Thyroid gland (tissue), 4 donors: ENCODE measurements around the gene TPCN2. TPM values are rescaled to one million over a fixed set of nuclear protein-coding genes. Genes with fewer than 3 reads are reported as not detected.

ENCODE experiments used
- DNase-seq, 2 donors: peaks; one replicate each; pipeline ENCODE4 v3.0.0-alpha.2; 2019
- H3K27ac ChIP-seq, 3 donors: fragments of 200-600 bp; sonication (generic); 1 replicate in 2 of 3; 2 replicates in 1 of 3; pipeline ENCODE4 v1.5.1; 2016 to 2019; ENCODE audit warnings: mild to moderate bottlenecking in 1 of 3, moderate library complexity in 1 of 3
- H3K27me3 ChIP-seq: fragments of 200-600 bp; sonication (generic); one replicate; pipeline ENCODE4 v1.5.1; 2019
- H3K36me3 ChIP-seq, 2 donors: fragments of 200-600 bp; sonication (generic); one replicate each; pipeline ENCODE4 v1.5.1; 2016 to 2019
- H3K4me1 ChIP-seq, 2 donors: fragments of 200-600 bp; sonication (generic); one replicate each; pipeline ENCODE4 v1.5.1; 2017 to 2019
- H3K4me3 ChIP-seq, 3 donors: fragments of 200-600 bp; sonication (generic); replicated peaks in 1 of 3; 1 replicate in 2 of 3; 2 replicates in 1 of 3; pipeline ENCODE4 v1.5.1; 2016; ENCODE audit warnings: mild to moderate bottlenecking in 1 of 3
- H3K9me3 ChIP-seq: fragments of 200-600 bp; sonication (generic); one replicate; pipeline ENCODE4 v1.5.1; 2017
- CTCF ChIP-seq, 6 experiments: fragments of 200-600 bp in 3 of 6; fragments of 450-650 bp in 3 of 6; sonication (generic) in 3 of 6; IDR thresholded peaks; one replicate each; pipeline ENCODE4 v1.5.1; 2016 to 2019; ENCODE audit warnings: antibody characterized with exemption in 6 of 6, mild to moderate bottlenecking in 2 of 6, inconsistent platforms in 1 of 6, moderate library complexity in 1 of 6
- POLR2A ChIP-seq, 2 donors: fragments of 450-650 bp; IDR thresholded peaks; one replicate each; pipeline ENCODE4 v1.6.1; 2017; ENCODE audit warnings: antibody characterized with exemption in 2 of 2, mild to moderate bottlenecking in 2 of 2, moderate library complexity in 1 of 2
- WGBS, 2 donors: methylation state at CpG; one replicate each; pipeline ENCODE4 v1.1.5; 2017; 5-methylcytosine and 5-hydroxymethylcytosine counted together
- intact Hi-C: fragments of 100-400 bp; cut with DNase I; formaldehyde crosslinking; loops from one replicate; pipeline ENCODE4 v1.15.1; 2023
- total RNA-seq, 4 donors: library from RNA; depleted of rRNA; stranded (reverse); fragments of >200 nt; gene quantifications; one replicate each; pipeline ENCODE4 v1.2.3, GENCODE V29; 2016

Gene TPCN2
- total RNA-seq, 4 donors from 2014 or later, result 10.5 to 30.4 (median 13.7) TPM

GRCh38 chr11:69101115-69101791 is 52.5 kb downstream of the TPCN2 start:
- intact Hi-C loops, result loop anchor here (2.0 to 10.0 kb wide), 2 partner anchors 194 to 542 kb away; partner anchors contain the start of gene MYEOV
- Histone ChIP-seq H3K27me3 (no peaks in the 10 kb centered on the region), H3K4me1 (peaks cover 10 to 14% of the 10 kb centered on the region in 2 donors), H3K9me3 (no peaks in the 10 kb centered on the region), H3K4me3 (no peak overlapping the region), H3K36me3 (no peaks in the 10 kb centered on the region), H3K27ac (no peak overlapping the region)
- 24 to 49% methylated on average over 8 to 10 of the region's 14 CpGs for WGBS, 2 donors
- DNase-seq, result peak; percentile 87 to 89
- peak; percentile 97 to 100 (median 98) for TF ChIP-seq CTCF (IDR thresholded peaks at IDR 0.05)
- no peak for TF ChIP-seq POLR2A (IDR thresholded peaks at IDR 0.05)

GRCh38 chr11:69101792-69102695 is 53.3 kb downstream of the TPCN2 start:
- intact Hi-C loops, result loop anchor here (2.0 to 10.0 kb wide), 2 partner anchors 193 to 541 kb away; partner anchors contain the start of gene MYEOV
- TF ChIP-seq CTCF (IDR thresholded peaks at IDR 0.05), result no peak
- no peak for TF ChIP-seq POLR2A (IDR thresholded peaks at IDR 0.05)
- Histone ChIP-seq H3K9me3 (no peaks in the 10 kb centered on the region), H3K36me3 (no peaks in the 10 kb centered on the region), H3K4me3 (no peak overlapping the region), H3K4me1 (peaks cover 18 to 22% of the 10 kb centered on the region in 2 donors), H3K27ac (no peak overlapping the region), H3K27me3 (no peaks in the 10 kb centered on the region)
- DNase-seq, result peak in 1 of 2 donors; percentile 27
- WGBS, 2 donors, result 72 to 73% methylated on average over 10 to 17 of the region's 17 CpGs

- Histone ChIP-seq H3K9me3 (no peaks in the 10 kb centered on the region), H3K4me3 (no peak overlapping the region), H3K27ac (no peak overlapping the region), H3K36me3 (no peaks in the 10 kb centered on the region), H3K4me1 (peaks cover 19 to 25% of the 10 kb centered on the region in 2 donors), H3K27me3 (no peaks in the 10 kb centered on the region)
- TF ChIP-seq CTCF (IDR thresholded peaks at IDR 0.05) (no peak), POLR2A (IDR thresholded peaks at IDR 0.05) (no peak)
- intact Hi-C loops, result loop anchor here (10.0 kb wide), 1 partner anchor 192 kb away; the partner anchor contains the start of gene MYEOV
- no peak for DNase-seq
- WGBS, 2 donors, result 77 to 81% methylated on average over 8 to 19 of the region's 24 CpGs
Measured at GRCh38 chr11:69102732-69103615, 54.2 kb downstream of the TPCN2 start.

- H3K4me1 ChIP-seq, result peaks cover 19 to 25% of the 10 kb centered on the region in 2 donors
- no peaks in the 10 kb centered on the region for H3K9me3 ChIP-seq
- 82 to 84% methylated on average over 11 to 14 of the region's 14 CpGs for WGBS, 2 donors
- intact Hi-C loops, result loop anchor here (10.0 kb wide), 1 partner anchor 190 kb away; the partner anchor contains the start of gene MYEOV
- no peaks in the 10 kb centered on the region for H3K27me3 ChIP-seq
- no peak overlapping the region for H3K27ac ChIP-seq
- no peaks in the 10 kb centered on the region for H3K36me3 ChIP-seq
- H3K4me3 ChIP-seq, result no peak overlapping the region
- TF ChIP-seq CTCF (IDR thresholded peaks at IDR 0.05), result no peak
- no peak for DNase-seq
Measured at GRCh38 chr11:69104212-69104855, 55.6 kb downstream of the TPCN2 start.
